GM19239 (cell line): Measurements from ENCODE around the gene MAP3K4.
A peak's percentile ranks its signal among the peaks of the same experiment; 100 is the strongest.

Experiments
- DNase-seq: peaks from one replicate; pipeline ENCODE4 v3.0.0; 2011; ENCODE audit warnings: low spot score; ENCODE audit not compliant: insufficient read length
- FAIRE-seq: peaks from 2 replicates; lab custom pipeline; 2011; peaks lifted over from hg19 to GRCh38; lab: Jason Lieb, UNC

MAP3K4 gene

GRCh38 chr6:160999516-160999915 is 7.9 kb downstream of the MAP3K4 start:
- FAIRE-seq (no peak), DNase-seq (no peak)

- no peak for FAIRE-seq
- DNase-seq = no peak
Observed at GRCh38 chr6:161000632-161001031, 9.1 kb downstream of the MAP3K4 start.

- DNase-seq = no peak
- FAIRE-seq = no peak
Observed at GRCh38 chr6:161001421-161001820, 9.9 kb downstream of the MAP3K4 start.

GRCh38 chr6:161003336-161003735 is 11.8 kb downstream of the MAP3K4 start:
- no peak for FAIRE-seq

DNA sequence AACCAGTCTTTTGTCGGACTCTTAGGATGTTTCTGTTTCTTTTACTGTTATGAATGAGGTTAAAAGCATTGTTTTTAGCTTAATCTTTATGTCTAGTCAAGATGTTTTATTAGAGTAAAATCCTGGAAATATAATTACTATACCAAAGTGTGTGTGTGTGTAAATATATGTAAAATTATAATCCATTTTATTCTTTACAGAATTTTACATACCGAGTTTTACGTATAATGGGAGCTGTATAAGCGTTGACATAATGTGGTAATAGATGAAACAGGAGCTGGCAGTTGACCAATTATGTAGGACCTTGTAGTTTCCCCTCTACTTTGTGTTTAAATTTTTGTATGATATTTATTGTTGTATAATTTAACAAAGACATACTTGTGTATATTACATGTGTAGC is 16.7 kb downstream of the MAP3K4 start:
- no peak for FAIRE-seq
- DNase-seq = no peak

More at GRCh38 chr6:161003336-161003735, 11.8 kb downstream of the MAP3K4 start:
- DNase-seq = no peak

- DNase-seq (no peak), FAIRE-seq (no peak)
Observed at GRCh38 chr6:161009991-161010390, 18.4 kb downstream of the MAP3K4 start.

DNA sequence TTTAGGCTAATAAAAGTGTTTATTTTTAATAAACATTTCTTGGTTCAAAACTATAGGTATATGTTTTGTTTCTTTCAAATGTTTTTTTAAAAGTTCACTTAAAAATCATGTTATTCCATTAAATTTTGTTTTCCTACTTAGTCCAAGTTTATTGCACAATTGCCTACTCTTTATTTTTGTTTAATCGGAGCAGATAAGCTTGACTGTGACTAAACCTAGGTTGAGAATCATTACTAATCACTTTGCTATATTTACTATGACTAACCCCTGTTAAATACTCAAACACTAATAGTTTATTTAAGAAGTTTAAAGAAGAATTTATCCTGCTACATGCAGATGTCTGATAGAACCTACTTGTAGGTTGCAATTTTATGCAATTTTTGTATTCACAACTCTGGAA is 18.8 kb downstream of the MAP3K4 start:
- no peak for FAIRE-seq
- DNase-seq = no peak

DNA sequence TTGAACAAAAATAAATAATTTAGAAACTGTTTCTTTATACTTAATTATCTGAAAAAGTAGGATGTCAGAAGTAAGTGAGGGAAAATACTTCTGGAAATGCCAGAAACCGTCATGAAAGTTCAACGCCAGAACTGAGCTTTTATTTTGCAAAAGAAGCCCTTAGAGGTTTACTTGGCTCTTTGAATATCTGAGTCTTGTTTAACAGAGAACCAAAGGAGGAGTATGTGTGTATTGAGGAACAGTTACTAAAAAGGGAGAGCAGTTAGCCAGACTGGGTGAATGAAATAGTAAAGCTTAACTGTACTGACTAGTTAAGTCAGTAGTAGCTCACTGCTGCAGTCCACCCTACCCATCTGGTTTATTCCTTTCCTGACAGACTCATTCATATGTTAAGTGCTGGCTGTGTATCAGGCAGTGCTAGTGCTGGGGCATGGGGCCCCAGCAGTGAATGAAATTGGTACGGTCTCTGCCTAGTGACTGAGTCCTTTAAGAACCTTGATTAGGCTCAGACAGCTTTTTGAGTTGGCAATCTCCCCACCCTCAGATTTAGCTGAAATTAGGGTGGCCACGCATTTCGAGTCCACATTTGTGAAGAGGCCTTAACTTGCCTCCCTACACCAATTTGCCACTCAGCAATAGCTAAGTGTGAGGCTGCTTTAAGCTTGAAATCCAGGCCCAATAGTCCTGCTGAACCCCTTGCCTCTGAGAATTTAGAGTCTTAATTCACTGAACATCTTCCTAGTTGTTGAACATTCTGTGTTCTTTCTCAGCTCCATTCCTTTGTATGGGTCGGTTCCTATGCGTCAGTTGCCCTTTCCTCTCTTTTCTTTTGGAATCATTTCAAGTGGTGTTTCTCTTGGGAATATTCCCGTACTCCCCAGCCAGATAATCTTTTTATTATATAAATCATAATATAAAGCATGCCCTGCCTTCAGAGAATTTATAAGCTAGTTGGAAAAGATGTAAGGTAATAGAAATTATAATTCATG is 20.2 kb downstream of the MAP3K4 start:
- FAIRE-seq (no peak), DNase-seq (no peak)

DNA sequence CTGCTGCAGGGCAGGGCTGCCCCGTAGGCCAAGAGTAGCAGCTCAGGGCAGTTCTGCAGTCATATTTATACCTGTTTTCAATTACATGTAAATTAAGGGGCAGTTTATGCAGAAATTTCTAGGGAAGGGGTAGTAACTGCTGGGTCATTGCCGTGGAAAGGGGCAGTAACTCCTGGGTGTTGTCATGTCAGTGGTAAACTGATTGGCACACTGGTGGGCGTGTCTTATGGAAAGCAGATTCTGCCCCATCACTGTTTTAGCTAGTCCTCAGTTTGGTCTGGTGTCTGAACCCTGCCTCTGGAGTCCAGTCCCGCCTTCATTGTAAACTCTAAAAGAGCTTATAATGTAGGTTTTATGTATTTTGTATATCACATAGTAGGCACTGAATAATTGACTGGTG is 22.1 kb downstream of the MAP3K4 start:
- FAIRE-seq = no peak
- no peak for DNase-seq

- no peak for DNase-seq
- FAIRE-seq = no peak
Observed at GRCh38 chr6:161017766-161018564, 26.4 kb downstream of the MAP3K4 start.

DNA sequence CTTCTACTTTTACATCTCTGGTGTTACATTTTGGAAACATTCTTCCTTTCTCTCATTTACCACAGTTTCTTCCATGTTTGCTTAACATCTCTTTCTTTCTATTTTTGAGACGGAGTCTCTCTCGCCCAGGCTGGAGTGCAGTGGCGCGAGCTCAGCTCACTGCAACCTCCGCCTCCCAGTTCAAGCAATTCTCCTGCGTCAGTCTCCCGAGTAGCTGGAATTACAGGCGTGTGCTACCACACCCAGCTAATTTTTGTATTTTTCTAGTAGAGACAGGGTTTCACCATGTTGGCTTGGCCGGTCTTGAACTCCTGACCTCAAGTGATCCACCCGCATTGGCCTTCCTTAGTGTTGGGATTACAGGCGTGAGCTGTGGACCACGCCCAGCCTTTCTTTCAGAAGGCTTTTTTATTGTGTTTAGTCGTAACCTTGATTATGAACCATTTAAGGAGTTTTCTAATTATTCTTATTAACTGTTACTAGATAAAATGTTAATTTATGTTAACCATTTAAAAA is 27.8 kb downstream of the MAP3K4 start:
- peak; percentile 61 for FAIRE-seq

GRCh38 chr6:161021543-161021942 is 30.0 kb downstream of the MAP3K4 start:
- no peak for DNase-seq
- FAIRE-seq = no peak

More for the DNA sequence above, 27.8 kb downstream of the MAP3K4 start:
- no peak for DNase-seq

DNA sequence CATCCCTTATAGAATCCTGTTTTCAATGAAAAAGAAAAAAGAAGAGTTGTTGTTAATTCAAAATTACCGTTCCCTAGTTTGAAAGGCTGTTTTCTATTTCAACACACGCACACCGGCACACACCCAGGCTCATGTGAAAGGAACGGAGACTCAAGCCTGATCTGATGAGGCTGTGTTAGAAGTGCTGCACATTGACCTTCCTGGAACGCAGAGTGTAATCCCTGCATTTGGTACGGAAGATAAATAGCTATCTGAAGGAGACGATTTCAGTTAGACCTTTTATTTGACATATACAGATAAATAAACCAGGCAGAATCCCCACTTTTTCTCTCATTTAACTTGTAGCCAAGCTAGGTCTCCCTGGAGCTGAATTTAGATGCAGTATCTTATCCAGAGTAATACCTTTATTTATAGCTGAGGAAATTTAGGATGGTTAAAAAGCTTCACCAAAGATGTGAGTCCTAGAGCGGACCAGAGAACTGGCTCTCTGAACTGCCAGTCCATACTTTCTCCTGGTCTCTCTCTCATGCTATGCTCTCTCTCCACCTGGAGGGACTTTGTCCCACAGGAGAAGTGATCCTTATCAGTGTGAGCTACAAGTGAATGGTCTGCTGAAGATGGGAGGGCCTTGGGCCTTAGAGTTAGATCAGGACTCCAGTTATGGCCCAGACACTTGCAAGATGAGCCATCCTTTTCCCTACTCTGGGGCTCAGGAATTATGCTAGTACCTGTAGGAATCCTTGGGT is 30.6 kb downstream of the MAP3K4 start:
- FAIRE-seq = no peak

DNA sequence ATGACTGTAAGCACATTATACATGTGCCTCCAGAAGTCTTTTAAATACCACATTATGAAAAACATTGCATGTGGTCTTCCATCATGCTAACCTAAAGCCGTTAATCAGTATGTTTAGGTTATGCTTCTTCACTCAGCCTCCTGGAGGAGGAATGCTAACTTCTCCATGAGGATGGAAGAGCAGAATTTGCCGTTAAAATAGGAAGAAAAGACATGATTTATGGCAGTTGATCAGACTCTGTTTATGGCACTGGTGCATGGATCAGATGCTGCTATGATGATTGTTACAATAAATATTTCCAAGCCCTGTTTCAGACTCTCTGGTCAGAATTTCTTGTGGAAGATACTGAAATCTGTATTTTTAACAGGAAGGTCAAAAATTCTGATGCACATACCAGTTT is 31.7 kb downstream of the MAP3K4 start:
- DNase-seq = no peak
- peak; percentile 56 for FAIRE-seq

More for the DNA sequence above, 30.6 kb downstream of the MAP3K4 start:
- DNase-seq = no peak

- FAIRE-seq (no peak), DNase-seq (no peak)
Observed at GRCh38 chr6:161024364-161024920, 32.9 kb downstream of the MAP3K4 start.

GRCh38 chr6:161027385-161027784 is 35.8 kb downstream of the MAP3K4 start:
- no peak for DNase-seq
- peak; percentile 53 for FAIRE-seq

DNA sequence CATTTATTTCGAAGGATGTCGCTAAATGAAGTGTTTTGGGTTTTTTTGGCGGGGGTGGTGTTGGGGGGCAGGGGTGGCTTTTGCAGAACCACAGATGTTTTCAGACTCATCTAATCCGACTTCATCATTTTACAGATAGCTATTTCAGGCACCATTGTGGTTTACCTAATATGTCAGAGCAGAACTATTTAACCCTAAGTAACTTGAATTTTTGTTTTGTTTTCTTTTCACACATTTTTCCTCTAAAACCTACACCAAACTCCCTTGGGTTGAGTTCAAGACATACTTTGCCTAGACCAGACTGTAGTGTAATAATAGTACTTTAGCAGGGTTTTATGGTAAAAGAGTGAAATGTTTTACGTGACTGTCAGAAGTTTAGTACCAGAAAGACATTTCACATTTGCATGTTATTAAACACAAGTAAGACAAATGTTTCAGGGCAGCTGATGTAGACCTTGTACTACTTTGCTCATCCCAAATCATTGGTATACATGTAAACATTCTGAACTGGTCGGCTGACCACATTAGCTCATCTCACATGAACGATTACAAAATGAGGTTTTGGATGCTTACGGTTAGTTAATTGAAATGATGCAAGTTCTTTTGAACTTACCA is 37.7 kb downstream of the MAP3K4 start:
- peak; percentile 99 for FAIRE-seq
- DNase-seq = no peak

DNA sequence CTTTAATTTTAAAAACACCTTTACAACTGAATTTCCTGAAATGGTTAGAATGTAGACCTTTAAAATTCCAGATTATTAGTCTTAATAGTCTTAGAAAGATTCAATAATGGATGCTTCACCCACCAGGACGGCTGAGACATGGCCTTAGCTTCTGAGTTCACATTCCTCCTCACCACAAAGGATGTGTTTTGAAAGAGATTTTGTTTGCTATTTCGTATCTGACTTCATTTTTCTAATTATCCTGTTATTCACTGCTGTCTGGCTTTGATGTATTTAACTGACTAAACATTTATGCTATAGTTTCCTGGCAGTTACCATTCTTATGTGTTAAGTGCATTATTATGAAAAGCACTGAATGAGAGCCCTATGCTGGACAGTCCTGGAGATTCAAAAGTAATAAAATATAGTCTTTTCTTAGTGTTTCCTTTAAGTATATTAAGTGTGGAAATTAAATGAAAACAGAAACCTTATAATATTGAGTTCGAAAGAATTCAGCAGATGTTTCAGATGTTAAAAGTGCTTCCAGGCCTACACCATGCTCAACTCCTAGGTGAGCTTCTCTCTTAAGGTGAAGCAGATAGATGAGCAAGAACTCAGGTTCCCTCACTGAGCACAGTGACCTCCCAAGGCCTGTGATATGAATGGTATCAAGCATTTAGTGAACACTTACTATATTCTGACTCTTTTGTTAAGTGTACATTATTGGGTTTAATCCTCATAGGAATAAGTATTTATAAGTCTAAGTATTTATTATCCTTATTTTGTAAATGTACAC is 40.3 kb downstream of the MAP3K4 start:
- FAIRE-seq (peak; percentile 26), DNase-seq (no peak)

DNA sequence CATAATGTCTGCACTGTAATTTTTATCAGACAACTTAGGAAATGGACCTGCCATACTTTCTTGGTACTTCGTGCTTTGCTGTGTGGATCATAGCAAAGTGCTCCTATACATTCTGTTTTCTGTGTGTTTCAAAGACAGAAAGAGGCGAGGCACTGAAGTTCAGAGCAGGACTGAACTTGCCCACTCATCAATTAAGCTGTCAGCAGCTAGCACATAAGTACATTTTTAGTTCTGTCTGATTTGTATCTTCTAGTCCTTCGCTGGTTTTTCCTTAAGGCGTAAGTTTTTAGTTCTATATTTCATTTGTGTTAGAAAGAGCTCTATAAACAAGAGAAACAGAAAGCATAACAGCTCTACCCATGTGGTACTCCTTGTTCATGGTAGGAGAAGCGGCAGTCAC is 42.1 kb downstream of the MAP3K4 start:
- DNase-seq (no peak), FAIRE-seq (peak; percentile 52)
